Karpas-422 (cell line): ENCODE measurements around the gene COPS2. TPM values are rescaled to one million over a fixed set of nuclear protein-coding genes. Genes with fewer than 3 reads are reported as not detected.

Source experiments
- small RNA-seq: library from RNA; depleted of rRNA; stranded (forward); fragments of <200 nt; gene quantifications from one replicate; pipeline ENCODE3, GENCODE V24; 2014
- total RNA-seq: library from RNA; depleted of rRNA; stranded (reverse); fragments of >200 nt; shearing (Covaris generic); gene quantifications from 2 replicates; pipeline ENCODE4 v1.2.3, GENCODE V29; 2014; ENCODE audit warnings: low replicate concordance; rRNA removed

COPS2 gene
- total RNA-seq, 1 experiment from 2014 or later = 65.5 TPM

Small RNA genes lying within 50 kb of the gene (small RNA-seq; reads per million reads assigned to genes)
- gene MIR4716 = not detected
- not detected for gene RF00019
- not detected for gene RN7SL307P

Other genes starting within 250 kb of the COPS2 start
- gene SHC4, start 191.7 kb downstream of the COPS2 start, total RNA-seq = 0.22 TPM in 1 of 2 replicates, not detected in the other
- gene SECISBP2L, start 109.2 kb downstream of the COPS2 start, total RNA-seq = 16.3 and 28.7 TPM in 2 replicates
- 27.0 and 33.0 TPM in 2 replicates for gene GALK2, start 14.6 kb upstream of the COPS2 start, total RNA-seq